Activated T-cell treated with anti-CD3 and anti-CD28 coated beads, Interleukin-2, amount 50 U/mL, for 1 hour (primary cell): ENCODE data around the gene ELAPOR1.
"Not testable (repeated sequence)": the region's sequence is repeated elsewhere in the genome, so short reads cannot be mapped to it uniquely, and the experiment has no call there.

Experiments
- DNase-seq: peaks from one replicate; pipeline ENCODE4 v3.0.0-alpha.2; 2020

ELAPOR1 gene

DNA sequence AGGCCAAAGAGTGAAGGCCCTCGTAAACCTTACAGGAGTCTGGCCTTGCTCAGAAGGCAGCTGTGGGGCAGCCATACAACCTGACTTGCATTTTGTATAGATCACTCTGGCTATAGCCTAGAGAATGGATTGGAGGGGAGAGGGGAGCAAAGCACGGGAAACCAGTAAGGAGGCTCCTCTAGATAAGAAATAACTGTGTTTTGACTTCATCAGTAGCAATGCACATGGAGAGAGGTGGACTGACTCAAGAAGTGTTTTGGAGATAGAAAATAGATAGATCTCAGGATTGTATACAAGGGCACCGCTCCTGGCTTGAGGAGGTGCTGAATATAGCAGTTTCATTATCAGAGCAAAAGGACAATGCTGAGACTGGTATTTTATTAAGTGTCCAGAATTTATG lies 26.5 kb downstream of the ELAPOR1 start:
- DNase-seq = no peak

DNA sequence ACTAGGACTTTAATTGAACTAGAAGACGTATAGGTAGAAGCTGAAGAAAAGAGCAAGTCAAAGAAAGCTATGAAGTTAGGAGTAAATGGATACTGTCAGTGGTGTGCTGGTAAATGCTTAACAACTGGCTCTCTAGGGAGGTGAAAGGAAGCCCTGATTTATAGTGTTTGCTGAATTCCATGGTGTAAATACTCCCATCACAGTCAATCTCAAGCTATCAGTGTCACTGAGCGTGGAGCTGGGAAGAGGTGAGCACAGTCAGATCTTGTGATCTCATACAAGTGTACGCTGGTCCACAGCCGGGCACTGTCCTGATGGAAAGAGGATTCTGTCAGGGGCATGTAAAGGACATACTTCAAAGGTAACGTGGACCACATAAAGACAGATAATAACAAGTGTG lies 28.3 kb downstream of the ELAPOR1 start:
- no peak for DNase-seq

DNA sequence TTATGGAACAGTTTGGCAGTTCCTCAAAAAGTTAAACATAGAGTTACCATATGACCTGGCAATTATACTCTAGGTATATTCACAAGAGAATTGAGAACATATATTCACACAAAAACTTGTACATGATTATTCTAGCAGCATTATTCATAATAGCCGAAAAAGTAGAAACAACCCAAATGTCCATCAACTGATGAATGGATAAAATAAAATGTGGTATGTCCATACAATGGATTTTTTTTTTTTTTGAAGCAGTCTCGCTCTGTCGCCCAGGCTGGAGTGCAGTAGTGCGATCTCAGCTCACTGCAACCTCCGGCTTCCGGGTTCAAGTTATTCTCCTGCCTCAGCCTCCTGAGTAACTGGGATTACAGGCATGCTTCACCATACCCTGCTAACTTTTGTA lies 28.8 kb downstream of the ELAPOR1 start:
- not testable (repeated sequence) for DNase-seq

DNA sequence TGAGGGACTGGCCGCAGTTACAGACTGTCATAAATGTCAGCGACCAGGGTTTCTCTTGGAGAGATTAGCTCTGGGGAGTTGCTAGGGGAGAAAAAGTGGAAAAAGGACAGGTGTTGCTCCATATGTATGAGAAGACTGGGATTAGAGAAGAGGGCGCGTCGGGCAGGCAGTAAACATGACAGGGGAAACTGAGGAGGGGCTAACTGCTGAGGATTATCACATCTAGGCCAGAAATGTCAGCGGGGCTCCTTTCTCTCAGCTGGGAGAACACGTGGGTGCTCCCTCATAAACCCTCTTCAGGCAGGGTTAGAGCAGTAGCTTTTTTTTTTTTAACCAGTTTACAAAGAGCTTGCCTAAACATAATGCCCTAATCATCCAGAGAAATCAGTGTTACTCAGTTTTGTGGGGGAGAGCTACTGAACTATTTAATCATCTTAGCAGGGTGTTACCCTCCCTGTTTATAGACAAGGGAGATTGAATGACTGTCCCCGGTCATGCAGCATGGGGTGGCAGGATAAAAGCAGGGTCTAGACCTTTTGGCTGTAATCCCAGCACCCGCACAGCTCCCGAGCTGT lies 35.2 kb downstream of the ELAPOR1 start:
- no peak for DNase-seq

DNA sequence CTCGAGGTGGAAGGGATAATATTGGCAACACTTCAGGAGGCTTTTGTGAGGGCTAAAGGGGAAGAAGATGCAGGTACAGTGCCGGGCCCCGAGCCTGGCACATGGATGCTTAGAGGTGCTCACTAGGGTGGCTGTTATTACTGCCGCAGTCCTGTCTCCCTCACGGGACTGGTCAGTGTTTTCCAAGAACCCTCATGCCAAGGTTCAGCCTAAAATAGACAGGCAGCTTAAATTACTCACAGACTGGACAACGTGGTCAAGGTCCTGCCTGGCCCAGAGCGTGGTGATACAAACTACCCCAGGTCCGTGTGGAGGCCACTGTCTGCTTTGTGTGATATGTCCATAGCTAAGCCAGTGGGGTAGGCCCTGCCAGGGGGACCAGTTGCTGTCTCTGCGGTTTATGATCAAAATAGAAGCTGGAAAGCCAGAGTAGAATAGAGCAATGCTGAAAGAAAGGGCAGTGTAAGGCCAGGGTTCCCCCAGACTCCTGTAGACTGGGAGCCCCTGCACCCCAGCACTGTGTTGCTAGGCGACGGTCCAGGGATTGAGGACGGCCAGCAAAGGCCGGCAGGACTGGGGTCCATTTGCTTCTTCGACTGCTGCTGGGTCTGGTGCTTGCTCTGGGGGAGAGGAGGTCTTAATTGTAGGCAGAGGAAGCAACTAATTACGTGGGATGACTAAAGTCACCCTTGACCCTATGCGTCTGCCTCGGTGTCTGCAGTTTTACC lies 36.1 kb downstream of the ELAPOR1 start:
- no peak for DNase-seq

DNA sequence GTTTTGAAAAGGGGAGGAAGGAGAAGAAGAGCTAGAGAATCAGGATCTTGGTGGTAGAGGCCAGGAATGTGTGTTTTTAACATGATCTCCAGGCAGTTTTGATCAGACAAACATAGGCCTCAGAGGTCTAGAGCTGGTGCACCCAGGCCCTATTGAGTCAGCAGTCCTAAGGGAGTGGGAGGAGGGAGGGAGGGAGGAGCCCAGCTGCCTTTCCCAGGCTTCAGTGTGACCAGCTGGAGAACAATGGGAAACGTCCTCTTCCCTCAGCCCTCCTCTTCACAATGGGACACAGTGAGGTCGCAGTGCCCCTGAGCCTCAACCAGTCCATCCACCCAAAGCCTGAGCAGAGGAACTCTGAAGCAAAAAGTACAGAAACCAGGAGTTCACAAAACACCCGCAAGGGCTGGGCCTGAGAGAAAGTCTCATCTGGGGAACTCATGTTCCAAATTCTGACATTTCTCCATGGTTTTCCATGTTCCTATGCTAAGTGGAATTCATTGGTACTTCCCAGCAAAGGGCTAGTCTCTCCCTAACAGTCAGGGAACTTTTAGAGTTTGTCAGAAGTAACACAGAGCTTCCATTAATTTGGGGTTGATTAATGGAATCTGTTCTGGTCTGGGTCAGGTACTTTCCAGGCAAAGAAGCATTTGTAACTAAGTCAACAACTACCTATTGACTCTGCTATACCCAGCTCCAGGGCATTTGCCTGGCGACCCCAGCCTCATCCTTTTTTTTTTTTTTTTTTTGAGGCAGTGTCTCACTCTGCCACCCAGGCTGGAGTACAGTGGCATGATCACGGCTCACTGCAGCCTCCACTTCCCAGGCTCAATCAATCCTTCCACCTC lies 37.5 kb downstream of the ELAPOR1 start:
- no peak for DNase-seq

DNA sequence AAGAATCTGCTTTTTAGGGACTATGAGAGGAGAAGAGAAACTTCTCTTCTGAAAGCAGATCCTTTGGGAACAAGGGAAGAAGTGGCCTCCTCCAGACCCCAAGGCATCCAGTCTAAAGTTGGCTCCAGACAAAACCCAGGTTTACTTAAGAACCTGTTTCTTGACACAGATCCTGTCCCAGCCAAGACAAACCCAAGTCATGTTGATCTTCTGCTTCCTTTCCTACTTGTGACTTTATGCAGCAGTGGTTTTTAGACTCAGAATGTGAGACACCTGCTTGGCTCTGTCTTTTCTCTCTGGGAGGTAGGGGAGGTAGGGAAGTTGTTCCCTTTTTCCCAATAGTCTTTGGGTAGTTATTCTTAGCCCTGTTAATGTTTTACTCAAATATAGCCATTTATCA lies 38.3 kb downstream of the ELAPOR1 start:
- no peak for DNase-seq

DNA sequence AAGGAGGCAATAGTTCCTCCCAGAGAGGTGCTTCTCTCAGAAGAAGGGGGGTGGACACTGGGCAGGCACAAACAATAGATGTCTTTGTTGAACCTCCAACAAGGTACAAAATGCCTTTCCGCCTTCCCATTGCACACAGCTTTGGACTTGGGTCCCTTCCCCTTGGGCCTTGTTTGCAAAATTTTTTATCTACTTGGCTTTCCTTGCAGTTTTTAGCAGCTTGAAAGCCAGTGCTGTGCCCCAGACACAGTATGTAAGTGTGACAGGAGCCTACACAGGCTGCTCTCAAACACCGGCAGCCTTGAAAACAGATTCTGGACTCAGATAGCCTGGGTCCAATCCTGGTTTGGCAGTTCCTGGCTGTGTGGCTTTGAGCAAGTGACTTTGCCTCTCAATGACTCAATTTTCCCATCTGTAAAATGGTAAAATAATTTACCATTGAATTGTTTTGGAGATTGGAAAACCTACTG lies 43.0 kb downstream of the ELAPOR1 start:
- DNase-seq = no peak

DNA sequence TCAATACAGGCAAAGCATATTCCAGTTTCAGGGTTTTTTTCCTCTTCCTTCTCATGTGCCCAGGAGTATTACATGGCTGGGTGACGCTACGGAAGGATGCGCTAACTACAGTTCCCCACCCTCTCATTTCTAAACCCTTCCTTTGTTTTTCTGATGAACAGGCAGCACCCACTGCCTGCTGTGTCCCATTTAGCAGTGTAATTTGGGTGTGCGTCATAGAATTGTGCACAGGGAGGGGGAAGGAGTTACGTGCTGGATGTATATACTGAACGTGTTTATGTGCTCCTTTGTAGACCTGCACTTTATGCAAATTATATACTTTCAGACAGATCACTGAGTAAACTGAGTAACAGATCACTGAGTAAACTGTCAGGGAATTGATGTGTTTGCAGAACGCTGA lies 44.5 kb downstream of the ELAPOR1 start:
- no peak for DNase-seq

DNA sequence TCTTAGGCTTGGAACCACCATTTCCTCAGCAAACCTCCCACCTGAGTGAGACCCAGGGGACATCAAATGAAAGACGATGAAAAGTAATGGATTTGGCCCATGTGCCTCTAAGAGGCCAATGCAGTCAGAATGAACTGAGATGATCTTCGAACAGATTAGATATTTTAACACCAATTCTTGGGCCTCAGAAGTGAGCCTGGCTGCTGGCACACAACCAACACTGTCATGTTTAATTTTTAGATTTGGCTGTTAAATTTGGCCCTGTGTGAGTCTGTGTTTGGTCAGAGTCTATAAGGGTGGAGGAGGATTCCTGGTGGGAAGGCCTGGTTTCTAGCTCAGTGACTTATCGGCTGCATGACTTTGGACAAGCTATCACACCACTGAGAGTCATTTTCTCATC lies 45.4 kb downstream of the ELAPOR1 start:
- DNase-seq = no peak

DNA sequence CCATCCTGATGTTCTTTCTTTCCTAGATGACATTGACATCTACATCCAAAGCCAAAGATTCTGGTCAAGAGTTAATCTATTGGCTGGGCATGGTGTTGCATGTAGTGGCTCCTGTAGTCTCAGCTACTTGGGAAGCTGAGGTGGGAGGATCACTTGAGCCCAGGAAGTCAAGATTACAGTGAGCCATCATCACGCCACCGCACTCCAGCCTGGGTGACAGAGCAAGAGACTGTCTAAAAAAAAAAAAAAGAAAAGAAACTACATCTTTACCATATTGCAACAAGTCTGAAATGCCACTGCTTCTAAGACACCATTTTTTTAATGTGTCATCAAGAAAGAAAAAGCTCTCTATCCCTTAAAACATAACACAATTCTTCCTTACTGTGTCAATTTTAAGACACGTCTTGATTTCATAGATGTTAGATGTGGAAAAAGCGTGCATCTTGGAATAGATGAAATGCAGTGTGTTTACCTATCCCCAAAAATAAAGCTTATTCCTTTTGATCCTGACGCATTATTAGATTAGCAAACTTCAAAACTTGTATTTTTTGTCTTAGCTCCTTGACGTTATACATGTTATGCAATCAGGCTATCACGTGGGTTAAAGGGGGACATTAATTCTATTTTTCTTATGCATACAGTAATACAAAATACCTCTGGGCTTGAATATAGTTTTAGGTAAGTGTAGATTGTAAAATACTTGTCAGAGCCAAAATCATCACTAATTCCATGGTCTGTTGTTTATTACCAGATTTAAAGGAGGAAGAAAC lies 46.3 kb downstream of the ELAPOR1 start:
- no peak for DNase-seq

DNA sequence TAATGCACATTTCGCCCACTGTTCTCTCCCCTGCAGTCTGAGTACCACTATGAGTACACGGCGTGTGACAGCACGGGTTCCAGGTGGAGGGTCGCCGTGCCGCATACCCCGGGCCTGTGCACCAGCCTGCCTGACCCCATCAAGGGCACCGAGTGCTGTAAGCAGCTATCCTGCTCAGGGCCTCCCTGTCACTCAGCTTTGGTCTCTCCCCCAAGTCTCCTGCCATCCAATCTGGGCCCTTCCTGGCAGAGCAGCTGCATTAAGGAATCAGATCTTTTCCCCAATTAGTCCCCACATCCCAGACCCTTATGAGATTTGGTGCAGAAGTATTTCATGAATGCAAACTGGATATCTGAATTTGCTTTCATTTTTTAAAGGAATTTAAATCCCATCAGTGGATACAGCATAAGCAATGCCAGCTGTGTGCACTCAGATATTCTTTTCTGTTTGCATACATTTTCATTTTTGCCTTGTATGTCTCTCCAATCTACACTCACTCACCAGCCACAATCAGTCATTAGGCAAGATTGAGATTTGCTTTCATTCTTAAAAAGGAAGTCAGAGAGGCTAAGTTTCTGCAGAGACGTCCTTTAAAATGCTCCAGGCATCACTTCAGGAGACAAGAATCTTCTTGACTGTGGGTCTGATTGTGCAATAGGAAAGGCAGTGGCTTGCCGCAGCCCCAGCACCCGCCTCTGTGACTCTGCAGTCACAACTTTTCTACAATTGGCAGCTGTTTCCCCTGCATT lies 48.1 kb downstream of the ELAPOR1 start:
- no peak for DNase-seq

DNA sequence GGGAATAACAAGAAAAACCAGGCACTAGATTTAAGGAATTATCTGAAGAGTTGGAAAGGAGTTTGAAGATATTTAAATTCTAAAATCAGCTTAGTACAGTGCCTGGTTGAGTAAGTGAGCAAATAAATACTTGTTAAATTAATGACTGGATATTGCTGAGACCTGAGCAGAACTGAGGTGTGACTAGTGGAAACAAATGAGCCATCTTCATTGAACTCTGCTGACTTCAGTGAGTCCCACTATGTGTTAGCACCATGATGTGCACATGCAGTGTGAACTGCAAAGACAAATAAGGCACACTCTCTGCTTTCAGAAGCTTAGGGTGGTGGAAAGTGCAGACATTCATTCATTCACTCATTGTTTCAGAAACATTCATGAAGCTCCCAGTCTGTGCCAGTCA lies 48.7 kb downstream of the ELAPOR1 start:
- no peak for DNase-seq

DNA sequence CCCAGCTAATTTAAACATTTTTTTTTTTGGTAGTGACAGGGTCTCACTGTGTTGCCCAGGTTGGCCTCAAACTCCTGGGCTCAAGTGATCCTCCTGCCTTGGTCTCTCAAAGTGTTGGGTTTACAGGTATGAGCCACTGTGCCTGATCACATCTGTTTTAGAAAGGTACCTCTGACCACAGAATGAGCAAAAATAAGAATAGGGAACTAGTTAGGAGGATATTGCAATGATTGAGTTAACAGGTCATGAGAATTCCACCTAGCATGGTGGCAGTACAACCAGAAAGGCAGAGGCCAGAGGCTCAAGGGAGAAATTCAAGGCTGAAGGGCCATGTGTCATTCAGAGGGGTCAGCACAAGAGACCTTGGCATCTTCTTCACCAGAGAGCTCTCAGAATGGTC lies 49.6 kb downstream of the ELAPOR1 start:
- DNase-seq = no peak
